ENCODE data around the gene NFATC3. TPM values are rescaled to one million over a fixed set of nuclear protein-coding genes. Genes with fewer than 3 reads are reported as not detected.

NFATC3 gene
- total RNA-seq, 1 donor from 2014 or later, result 23.2 TPM

GRCh38 chr16:68190736-68191510 is 105.8 kb downstream of the NFATC3 start:
- no peak for DNase-seq

GRCh38 chr16:68194251-68194650 is 109.1 kb downstream of the NFATC3 start:
- DNase-seq, result no peak

- no peak for DNase-seq
Measured at GRCh38 chr16:68197250-68197649, 112.1 kb downstream of the NFATC3 start.

GRCh38 chr16:68200088-68200783 is 115.1 kb downstream of the NFATC3 start:
- DNase-seq, result no peak

- no peak for DNase-seq
Measured at GRCh38 chr16:68202091-68202519, 116.9 kb downstream of the NFATC3 start.

GRCh38 chr16:68206245-68206644 is 121.1 kb downstream of the NFATC3 start:
- no peak for DNase-seq

- no peak for DNase-seq
Measured at GRCh38 chr16:68214726-68215125, 129.6 kb downstream of the NFATC3 start.

- no peak for DNase-seq
Measured at GRCh38 chr16:68215302-68215701, 130.1 kb downstream of the NFATC3 start.

- DNase-seq, result no peak
Measured at GRCh38 chr16:68216240-68216639, 131.1 kb downstream of the NFATC3 start.

GRCh38 chr16:68217506-68217905 is 132.3 kb downstream of the NFATC3 start:
- DNase-seq, result no peak

GRCh38 chr16:68219725-68220351 is 134.7 kb downstream of the NFATC3 start:
- no peak for DNase-seq

GRCh38 chr16:68223072-68223471 is 137.9 kb downstream of the NFATC3 start:
- no peak for DNase-seq

GRCh38 chr16:68226116-68226515 is 140.9 kb downstream of the NFATC3 start:
- no peak for DNase-seq

GRCh38 chr16:68227183-68227793 is 142.1 kb downstream of the NFATC3 start:
- no peak for DNase-seq

- DNase-seq, result no peak
Measured at GRCh38 chr16:68227850-68228553, 142.8 kb downstream of the NFATC3 start.

GRCh38 chr16:68228652-68229051 is 143.5 kb downstream of the NFATC3 start:
- DNase-seq, result no peak

GRCh38 chr16:68229431-68230175 is 144.4 kb downstream of the NFATC3 start:
- DNase-seq, result no peak

GRCh38 chr16:68230176-68230571 is 145.0 kb downstream of the NFATC3 start:
- no peak for DNase-seq

GRCh38 chr16:68230956-68231355 is 145.8 kb downstream of the NFATC3 start:
- no peak for DNase-seq

GRCh38 chr16:68231384-68232136 is 146.4 kb downstream of the NFATC3 start:
- DNase-seq, result no peak

GRCh38 chr16:68232335-68232734 is 147.2 kb downstream of the NFATC3 start:
- DNase-seq, result no peak

Measured in occipital lobe (tissue), 2 donors.